Skeletal muscle tissue (tissue), 4 donors: ENCODE results near the gene CD207. TPM values are rescaled to one million over a fixed set of nuclear protein-coding genes. Genes with fewer than 3 reads are reported as not detected.

Source experiments
- H3K27ac ChIP-seq: one replicate; pipeline ENCODE4 v1.7.0; 2013; ENCODE audit warnings: mild to moderate bottlenecking, low read depth, low read length, inconsistent platforms
- H3K27me3 ChIP-seq, 3 donors: one replicate each; pipeline ENCODE4 v1.7.0; 2013; ENCODE audit warnings: low read length in 3 of 3; ENCODE audit not compliant: control insufficient read depth in 3 of 3, insufficient read depth in 3 of 3
- H3K36me3 ChIP-seq, 3 donors: one replicate each; pipeline ENCODE4 v1.7.0; 2013; ENCODE audit warnings: low read length in 3 of 3; ENCODE audit not compliant: control insufficient read depth in 3 of 3, insufficient read depth in 3 of 3
- H3K4me1 ChIP-seq, 3 donors: one replicate each; pipeline ENCODE4 v1.7.0; 2013; ENCODE audit warnings: low read length in 3 of 3, mild to moderate bottlenecking in 3 of 3; ENCODE audit not compliant: control insufficient read depth in 3 of 3, insufficient read depth in 3 of 3
- H3K4me3 ChIP-seq, 3 donors: one replicate each; pipeline ENCODE4 v1.7.0; 2013; ENCODE audit warnings: low read length in 3 of 3
- H3K9ac ChIP-seq, 3 donors: one replicate each; pipeline ENCODE4 v1.7.0; 2013; ENCODE audit warnings: low read length in 3 of 3, mild to moderate bottlenecking in 3 of 3, moderate library complexity in 2 of 3, low read depth in 1 of 3
- H3K9me3 ChIP-seq, 3 donors: one replicate each; pipeline ENCODE4 v1.7.0; 2013; ENCODE audit warnings: low read length in 3 of 3; ENCODE audit not compliant: control insufficient read depth in 3 of 3
- total RNA-seq: library from RNA; depleted of rRNA; stranded (reverse); fragments of >200 nt; gene quantifications from one replicate; pipeline ENCODE4 v1.2.3, GENCODE V29; 2014
- donor health status: Osteomylitis.

The CD207 gene
- total RNA-seq, 1 donor from 2014 or later: under 0.01 TPM

DNA sequence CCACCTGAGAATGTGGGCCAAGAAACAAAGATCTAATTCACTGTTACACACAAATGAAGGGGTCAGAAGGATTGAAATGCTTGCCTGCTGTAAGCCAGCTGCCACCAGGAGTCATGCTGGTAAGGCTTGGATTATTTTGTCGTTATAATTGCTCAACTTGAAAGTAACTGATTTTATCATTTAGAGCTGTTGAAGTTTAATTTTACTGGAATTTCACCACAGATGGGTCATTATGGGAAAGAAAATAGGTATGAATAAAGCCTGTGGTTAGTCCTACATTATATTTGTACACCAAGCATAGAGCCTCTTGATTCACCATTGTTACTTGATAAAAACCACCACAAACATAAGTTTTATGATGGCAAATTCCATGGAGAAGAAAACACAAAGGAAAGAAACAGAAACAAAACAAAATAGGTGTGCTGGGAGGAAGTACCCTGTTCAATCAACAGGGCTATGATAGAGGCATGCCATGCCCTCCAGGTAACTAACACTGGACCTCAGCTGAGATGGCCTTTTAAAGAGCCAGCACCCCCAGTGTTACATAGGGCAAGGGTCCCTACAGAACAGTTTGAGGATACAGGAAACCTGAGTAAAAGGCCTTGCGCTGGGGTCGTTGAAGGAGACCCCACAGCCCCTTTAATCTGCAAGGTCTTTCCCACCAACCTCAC, 18.2 kb downstream of the CD207 start:
- H3K36me3 ChIP-seq: no peaks in the 10 kb centered on the region
- no peak overlapping the region for H3K9ac ChIP-seq
- no peaks in the 10 kb centered on the region for H3K9me3 ChIP-seq
- H3K27me3 ChIP-seq: peaks cover 3 to 25% (median 3%) of the 10 kb centered on the region in 3 donors
- H3K27ac ChIP-seq: no peak overlapping the region
- H3K4me1 ChIP-seq: no peaks in the 10 kb centered on the region
- no peak overlapping the region for H3K4me3 ChIP-seq

- no peak overlapping the region for H3K4me3 ChIP-seq
- no peaks in the 10 kb centered on the region for H3K36me3 ChIP-seq
- no peaks in the 10 kb centered on the region for H3K4me1 ChIP-seq
- H3K27ac ChIP-seq: no peak overlapping the region
- H3K9me3 ChIP-seq: no peaks in the 10 kb centered on the region
- no peak overlapping the region for H3K9ac ChIP-seq
- peaks cover 3 to 25% (median 3%) of the 10 kb centered on the region in 3 donors for H3K27me3 ChIP-seq
Observed at GRCh38 chr2:70816726-70817125, 18.9 kb downstream of the CD207 start.

- no peak overlapping the region for H3K4me3 ChIP-seq
- no peak overlapping the region for H3K9ac ChIP-seq
- no peaks in the 10 kb centered on the region for H3K4me1 ChIP-seq
- H3K27me3 ChIP-seq: peaks cover 0 to 8% (median 5%) of the 10 kb centered on the region in 3 donors
- H3K27ac ChIP-seq: no peak overlapping the region
- no peaks in the 10 kb centered on the region for H3K9me3 ChIP-seq
- H3K36me3 ChIP-seq: no peaks in the 10 kb centered on the region
Observed at GRCh38 chr2:70808983-70809958, 26.3 kb downstream of the CD207 start.

- peaks cover 0 to 5% (median 3%) of the 10 kb centered on the region in 3 donors for H3K27me3 ChIP-seq
- H3K4me1 ChIP-seq: no peaks in the 10 kb centered on the region
- no peak overlapping the region for H3K9ac ChIP-seq
- H3K36me3 ChIP-seq: no peaks in the 10 kb centered on the region
- no peak overlapping the region for H3K27ac ChIP-seq
- H3K4me3 ChIP-seq: no peak overlapping the region
- H3K9me3 ChIP-seq: no peaks in the 10 kb centered on the region
Observed at GRCh38 chr2:70807828-70808118, 27.8 kb downstream of the CD207 start.

DNA sequence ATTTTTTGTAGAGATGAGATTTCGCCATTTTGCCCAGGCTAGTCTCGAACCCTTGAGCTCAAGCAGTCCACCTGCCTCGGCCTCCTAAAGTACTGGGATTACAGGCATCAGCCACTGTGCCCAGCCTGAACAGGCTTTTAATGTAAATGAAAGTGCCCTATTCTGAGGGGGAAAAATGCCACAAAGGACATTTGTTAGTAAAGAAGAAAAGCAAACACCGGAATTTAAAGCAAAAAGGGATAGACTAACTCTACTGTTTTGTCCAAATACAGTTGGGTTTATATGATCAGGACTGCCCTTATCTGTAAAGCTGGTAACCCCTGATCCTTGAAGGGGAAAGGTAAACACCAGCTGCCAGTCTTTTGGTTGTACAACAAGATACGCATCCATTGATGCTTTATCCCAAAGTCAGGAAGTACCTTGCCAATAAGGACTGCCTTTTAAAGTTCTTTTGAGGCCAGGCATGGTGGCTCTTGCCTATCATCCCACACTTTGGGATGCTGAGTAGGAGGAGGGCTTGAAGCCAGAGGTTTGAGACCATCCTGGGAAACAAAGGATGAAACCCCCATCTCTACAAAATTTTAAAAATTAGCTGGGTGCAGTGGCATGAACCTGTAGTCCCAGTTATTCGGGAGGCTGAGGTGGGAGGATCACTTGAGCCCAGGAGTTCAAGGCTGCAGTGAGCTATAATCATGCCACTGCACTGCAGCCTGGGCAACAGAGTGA, 28.4 kb downstream of the CD207 start:
- Histone ChIP-seq H3K36me3 (no peaks in the 10 kb centered on the region), H3K4me1 (no peaks in the 10 kb centered on the region), H3K4me3 (no peak overlapping the region), H3K27ac (no peak overlapping the region), H3K9me3 (no peaks in the 10 kb centered on the region), H3K9ac (no peak overlapping the region), H3K27me3 (peaks cover 0 to 5% (median 3%) of the 10 kb centered on the region in 3 donors)

DNA sequence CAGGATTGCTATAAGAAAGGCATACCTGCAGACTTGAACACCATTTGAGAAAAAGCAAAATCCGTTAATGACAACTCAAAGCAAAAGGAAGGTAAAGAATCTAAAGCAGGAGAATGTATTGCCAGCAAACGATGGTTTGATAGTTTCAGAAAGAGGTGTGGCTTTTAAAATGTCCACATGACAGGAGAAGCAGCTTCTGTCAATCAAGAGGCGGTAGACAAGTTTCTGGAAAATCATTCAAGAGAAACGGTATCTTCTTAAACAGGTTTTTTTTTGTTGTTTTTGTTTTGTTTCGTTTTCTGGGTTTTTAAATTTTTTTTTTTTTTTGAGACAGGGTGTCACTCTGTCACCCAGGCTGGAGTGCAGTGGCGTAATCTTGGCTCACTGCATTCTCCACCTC, 29.0 kb downstream of the CD207 start:
- Histone ChIP-seq H3K4me1 (no peaks in the 10 kb centered on the region), H3K9ac (no peak overlapping the region), H3K27me3 (peaks cover 0 to 5% (median 4%) of the 10 kb centered on the region in 3 donors), H3K9me3 (no peaks in the 10 kb centered on the region), H3K27ac (no peak overlapping the region), H3K36me3 (no peaks in the 10 kb centered on the region), H3K4me3 (no peak overlapping the region)

DNA sequence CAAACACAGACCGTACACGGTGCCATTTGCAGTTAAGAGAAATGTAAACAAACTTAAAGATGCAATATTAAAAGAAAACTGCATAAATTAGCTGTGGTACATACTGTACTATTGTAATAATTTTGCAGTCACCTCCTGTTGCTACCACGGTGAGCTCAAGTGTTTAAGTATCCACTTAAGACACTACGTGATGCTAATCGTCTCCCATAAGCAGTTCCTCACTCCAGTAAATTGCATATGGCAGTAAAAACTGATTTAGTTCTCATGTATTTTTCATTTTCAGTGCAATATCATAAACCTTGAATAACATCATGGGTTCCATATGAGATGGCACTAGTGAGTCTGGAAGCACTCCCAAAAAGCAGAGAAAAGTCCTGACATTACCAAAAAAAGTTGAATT, 29.6 kb downstream of the CD207 start:
- H3K4me1 ChIP-seq: no peaks in the 10 kb centered on the region
- H3K9me3 ChIP-seq: no peaks in the 10 kb centered on the region
- H3K9ac ChIP-seq: no peak overlapping the region
- H3K36me3 ChIP-seq: no peaks in the 10 kb centered on the region
- no peak overlapping the region for H3K4me3 ChIP-seq
- H3K27ac ChIP-seq: no peak overlapping the region
- peaks cover 0 to 5% (median 5%) of the 10 kb centered on the region in 3 donors for H3K27me3 ChIP-seq

- peaks cover 0 to 3% (median 0%) of the 10 kb centered on the region in 3 donors for H3K9me3 ChIP-seq
- no peak overlapping the region for H3K9ac ChIP-seq
- no peak overlapping the region for H3K4me3 ChIP-seq
Observed at GRCh38 chr2:70801607-70802263, 33.9 kb downstream of the CD207 start.

DNA sequence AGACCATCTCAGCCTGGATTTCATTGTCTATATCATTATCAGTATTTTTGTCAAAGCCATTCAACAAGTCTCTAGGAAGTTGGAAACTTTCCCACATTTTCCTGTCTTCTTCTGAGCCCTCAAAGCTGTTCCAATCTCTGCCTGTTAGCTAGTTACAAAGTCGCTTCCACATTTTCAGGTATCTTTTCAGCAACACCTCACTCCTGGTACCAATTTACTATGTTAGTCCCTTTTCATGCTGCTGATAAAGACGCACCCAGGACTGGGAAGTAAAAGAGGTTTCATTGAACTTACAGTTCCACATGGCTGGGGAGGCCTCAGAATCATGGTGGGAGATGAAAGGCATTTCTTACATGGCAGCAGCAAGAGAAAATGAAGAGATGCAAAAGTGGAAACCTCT, 35.9 kb downstream of the CD207 start:
- no peak overlapping the region for H3K9ac ChIP-seq
- H3K9me3 ChIP-seq: peaks cover 0 to 3% (median 0%) of the 10 kb centered on the region in 3 donors
- no peak overlapping the region for H3K4me3 ChIP-seq
- H3K27ac ChIP-seq: no peak overlapping the region
- H3K27me3 ChIP-seq: peaks cover 0 to 5% (median 3%) of the 10 kb centered on the region in 3 donors
- H3K4me1 ChIP-seq: no peaks in the 10 kb centered on the region
- no peaks in the 10 kb centered on the region for H3K36me3 ChIP-seq

More at GRCh38 chr2:70801607-70802263, 33.9 kb downstream of the CD207 start:
- H3K4me1 ChIP-seq: no peaks in the 10 kb centered on the region
- no peaks in the 10 kb centered on the region for H3K36me3 ChIP-seq
- peaks cover 0 to 3% (median 3%) of the 10 kb centered on the region in 3 donors for H3K27me3 ChIP-seq
- H3K27ac ChIP-seq: no peak overlapping the region
